Ishikawa (cell line): Measurements from ENCODE around the gene GRM7.

Experiments used
- CEBPB ChIP-seq: IDR thresholded peaks from 2 replicates; pipeline ENCODE4 v1.6.1; 2012
- CREB1 ChIP-seq: IDR thresholded peaks from 2 replicates; pipeline ENCODE4 v1.6.1; 2012; ENCODE audit warnings: low read depth
- EGR1 ChIP-seq: IDR thresholded peaks from 2 replicates; pipeline ENCODE4 v1.6.1; 2012
- EP300 ChIP-seq: IDR thresholded peaks from 2 replicates; pipeline ENCODE4 v1.6.1; 2012; ENCODE audit warnings: borderline replicate concordance
- FOXM1 ChIP-seq: IDR thresholded peaks from 2 replicates; pipeline ENCODE4 v1.6.1; 2012; ENCODE audit warnings: low read depth, borderline replicate concordance
- MAX ChIP-seq: IDR thresholded peaks from 2 replicates; pipeline ENCODE4 v1.6.1; 2012
- NFIC ChIP-seq: IDR thresholded peaks from 2 replicates; pipeline ENCODE4 v1.6.1; 2012
- RAD21 ChIP-seq: IDR thresholded peaks from 2 replicates; pipeline ENCODE4 v1.6.1; 2012; ENCODE audit warnings: low read depth
- REST ChIP-seq: IDR thresholded peaks from 2 replicates; pipeline ENCODE4 v1.6.1; 2012; ENCODE audit warnings: low read depth, mild to moderate bottlenecking
- TAF1 ChIP-seq: IDR thresholded peaks from 2 replicates; pipeline ENCODE4 v1.6.1; 2012; ENCODE audit warnings: low read depth, mild to moderate bottlenecking
- TCF12 ChIP-seq: IDR thresholded peaks from 2 replicates; pipeline ENCODE4 v1.6.1; 2012; ENCODE audit warnings: low read depth
- TEAD4 ChIP-seq: IDR thresholded peaks from 2 replicates; pipeline ENCODE4 v1.6.1; 2012
- USF1 ChIP-seq: IDR thresholded peaks from 2 replicates; pipeline ENCODE4 v1.6.1; 2012
- YY1 ChIP-seq: IDR thresholded peaks from 2 replicates; pipeline ENCODE4 v1.6.1; 2012; ENCODE audit warnings: low read depth
- ZBTB7A ChIP-seq: IDR thresholded peaks from 2 replicates; pipeline ENCODE4 v1.6.1; 2012; ENCODE audit warnings: low read depth

The GRM7 gene

GRCh38 chr3:7447197-7447769, 586.4 kb downstream of the GRM7 start:
- TF ChIP-seq NFIC = no peak
- TF ChIP-seq CEBPB = no peak
- no peak for TF ChIP-seq CREB1
- no peak for TF ChIP-seq FOXM1
- TF ChIP-seq MAX = no peak
- TF ChIP-seq TEAD4 = no peak
- no peak for TF ChIP-seq TCF12
- TF ChIP-seq USF1 = no peak
- no peak for TF ChIP-seq REST
- TF ChIP-seq YY1 = no peak
- TF ChIP-seq EGR1 = no peak
- TF ChIP-seq EP300 = no peak
- no peak for TF ChIP-seq ZBTB7A
- TF ChIP-seq RAD21 = no peak

- no peak for TF ChIP-seq EP300
- no peak for TF ChIP-seq REST
- no peak for TF ChIP-seq CREB1
- no peak for TF ChIP-seq RAD21
- TF ChIP-seq FOXM1 = no peak
- no peak for TF ChIP-seq EGR1
- no peak for TF ChIP-seq USF1
- TF ChIP-seq TAF1 = no peak
- no peak for TF ChIP-seq CEBPB
- no peak for TF ChIP-seq YY1
- no peak for TF ChIP-seq TEAD4
- no peak for TF ChIP-seq MAX
- TF ChIP-seq NFIC = no peak
- TF ChIP-seq ZBTB7A = no peak
- TF ChIP-seq TCF12 = no peak
Measured at GRCh38 chr3:7456386-7456785, 595.5 kb downstream of the GRM7 start.

GRCh38 chr3:7461202-7461825, 600.4 kb downstream of the GRM7 start:
- no peak for TF ChIP-seq ZBTB7A
- no peak for TF ChIP-seq YY1
- no peak for TF ChIP-seq USF1
- no peak for TF ChIP-seq MAX
- no peak for TF ChIP-seq RAD21
- no peak for TF ChIP-seq EP300
- TF ChIP-seq EGR1 = no peak
- no peak for TF ChIP-seq TCF12
- TF ChIP-seq TAF1 = no peak
- TF ChIP-seq NFIC = no peak
- TF ChIP-seq CREB1 = no peak
- TF ChIP-seq TEAD4 = no peak
- TF ChIP-seq CEBPB = no peak
- TF ChIP-seq FOXM1 = no peak
- TF ChIP-seq REST = no peak
